ENCODE measurements around the gene POM121L2. TPM values are rescaled to one million over a fixed set of nuclear protein-coding genes. Genes with fewer than 3 reads are reported as not detected.
A peak's percentile ranks its signal among the peaks of the same experiment; 100 is the strongest.

Gene POM121L2
- total and polyA plus RNA-seq, 9 of the 15 experiments (the other 6 are each of a cell fraction or from before 2014, with no cell fraction given): 0.23 to 0.45 TPM; not detected in 7

GRCh38 chr6:27296106-27296783, 15.8 kb downstream of the POM121L2 start (continued):
- TF ChIP-seq ZNF695 (CRISPR knock-in tag; IDR thresholded peaks at IDR 0.05) (no peak), ZNF398 (CRISPR knock-in tag; IDR thresholded peaks at IDR 0.05) (no peak), KDM1A (IDR thresholded peaks at IDR 0.05) (0 out of 4 replicates have a peak, but pooled peaks of 1 of the 2 experiments have one; percentile 12), POLR2AphosphoS5 (IDR thresholded peaks at IDR 0.05; ENCODE audit: control insufficient read depth, insufficient read depth, low read depth, low read length) (no peak), ELK1 (CRISPR knock-in tag; IDR thresholded peaks at IDR 0.05) (no peak), CTCFL (IDR thresholded peaks at IDR 0.05; ENCODE audit: borderline replicate concordance, insufficient read depth, low read depth, low read length, poor library complexity, severe bottlenecking) (no peak), SNIP1 (IDR thresholded peaks at IDR 0.05; ENCODE audit: low read depth) (no peak), LCOR (CRISPR knock-in tag; IDR thresholded peaks at IDR 0.05) (no peak), DIDO1 (tag; IDR thresholded peaks at IDR 0.05; ENCODE audit: low read depth) (no peak), ZNF507 (tag; conservative IDR thresholded peaks at IDR 0.05) (no peak), SMARCE1 (IDR thresholded peaks at IDR 0.05) (peak; percentile 41; the same call in 1 of the 2 replicates), HDAC1 (IDR thresholded peaks at IDR 0.05) (peak in 1 of 2 experiments; percentile 34; a peak in 1 of 4 replicates), ZSCAN29 (IDR thresholded peaks at IDR 0.05) (no peak), ZNF639 (CRISPR knock-in tag; conservative IDR thresholded peaks at IDR 0.05 in 1 of 2, IDR thresholded peaks at IDR 0.05 in 1 of 2) (no peak), GTF2B (IDR thresholded peaks at IDR 0.05; ENCODE audit: extremely low read depth, insufficient read length) (no peak), HCFC1 (IDR thresholded peaks at IDR 0.05; ENCODE audit: low read depth, low read length) (0 out of 2 replicates have a peak, but pooled peaks have one; percentile 6), IFI16 (CRISPR knock-in tag; IDR thresholded peaks at IDR 0.05) (no peak), TFAP4 (CRISPR knock-in tag; IDR thresholded peaks at IDR 0.05; ENCODE audit: borderline replicate concordance) (peak; percentile 20; the same call in 1 of the 2 replicates)
